ENCODE data around the gene RAD51B.
A peak's percentile ranks its signal among the peaks of the same experiment; 100 is the strongest.

- TF ChIP-seq CTCF (IDR thresholded peaks at IDR 0.05) (no peak), POLR2A (IDR thresholded peaks at IDR 0.05) (no peak), EP300 (IDR thresholded peaks at IDR 0.05) (no peak), POLR2AphosphoS5 (IDR thresholded peaks at IDR 0.05) (peak in 1 of 3 donors; percentile 7)
These were observed 284.9 kb downstream of the RAD51B start for GRCh38 chr14:68104518-68104917.
